GM21619 (cell line): ENCODE results near the gene BRD4.

ENCODE experiments used
- ATAC-seq: cut with Tn5 transposase; IDR thresholded peaks from one replicate; pipeline ENCODE4 v1.9.1; 2021; ENCODE audit not compliant: unreplicated experiment

Gene BRD4

GRCh38 chr19:15268192-15268927, 64.0 kb downstream of the BRD4 start:
- ATAC-seq = no peak

GRCh38 chr19:15266683-15267082, 65.7 kb downstream of the BRD4 start:
- ATAC-seq = no peak

DNA sequence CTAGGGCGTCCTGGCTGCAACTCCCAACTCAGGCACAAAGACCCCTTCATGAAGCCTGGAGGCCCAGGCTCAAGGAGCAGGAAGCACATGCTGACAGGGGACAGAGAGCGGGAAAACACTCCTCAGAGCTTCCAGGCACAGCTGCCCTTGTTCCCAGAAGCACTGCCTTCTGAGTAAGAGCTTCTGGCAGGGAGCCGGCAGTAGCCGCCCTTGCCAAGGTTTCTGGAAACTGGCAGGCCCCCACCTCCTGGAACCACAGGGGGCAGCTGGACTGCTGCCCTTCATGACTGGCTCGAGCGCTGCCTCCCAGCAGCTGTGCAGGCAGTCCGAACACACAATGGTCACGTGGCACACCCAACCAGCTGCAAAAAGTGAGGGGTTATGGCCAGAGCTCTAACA, 66.5 kb downstream of the BRD4 start:
- no peak for ATAC-seq

DNA sequence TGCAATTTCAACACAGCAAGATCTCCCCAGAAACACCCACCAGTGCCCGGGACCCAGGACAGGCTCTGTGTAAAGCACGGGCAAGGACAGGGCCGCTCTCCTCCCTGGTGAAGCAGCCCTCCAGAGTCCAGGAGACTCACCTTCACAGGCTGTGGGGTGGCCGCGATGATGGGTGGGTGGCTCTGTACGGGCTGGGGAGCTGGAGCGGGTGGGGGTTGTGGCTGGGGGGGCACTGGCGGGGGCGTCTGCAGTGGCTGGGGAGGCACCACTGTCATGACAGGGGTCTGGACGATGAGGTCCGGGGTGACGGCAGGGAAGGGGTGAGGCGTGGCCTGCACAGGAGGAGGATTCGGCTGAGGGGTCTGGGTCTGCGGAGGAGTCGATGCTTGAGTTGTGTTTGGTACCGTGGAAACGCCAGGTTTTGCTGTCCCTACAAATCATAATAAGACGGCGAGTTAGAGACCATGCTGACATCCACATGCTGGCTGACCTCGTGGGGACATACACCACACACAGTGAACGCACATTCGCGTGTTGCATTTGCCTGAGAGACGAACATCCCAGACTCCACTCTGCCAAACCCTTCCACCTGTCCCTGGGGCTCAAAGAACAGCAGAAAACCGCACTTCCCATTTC, 67.0 kb downstream of the BRD4 start:
- no peak for ATAC-seq

DNA sequence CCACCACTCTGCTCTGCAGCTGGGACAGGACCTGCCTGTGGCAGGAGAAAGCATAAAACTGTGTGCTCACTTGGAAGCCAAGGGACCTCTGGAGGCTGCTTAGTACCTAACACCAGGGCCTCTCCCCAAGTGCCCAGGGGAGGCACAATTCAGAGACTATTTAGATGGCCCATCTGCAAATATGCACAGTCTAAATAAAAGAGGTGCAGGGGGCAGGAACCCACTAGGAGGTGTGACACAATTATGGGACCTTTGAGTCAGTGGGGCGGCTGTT, 67.5 kb downstream of the BRD4 start:
- no peak for ATAC-seq

DNA sequence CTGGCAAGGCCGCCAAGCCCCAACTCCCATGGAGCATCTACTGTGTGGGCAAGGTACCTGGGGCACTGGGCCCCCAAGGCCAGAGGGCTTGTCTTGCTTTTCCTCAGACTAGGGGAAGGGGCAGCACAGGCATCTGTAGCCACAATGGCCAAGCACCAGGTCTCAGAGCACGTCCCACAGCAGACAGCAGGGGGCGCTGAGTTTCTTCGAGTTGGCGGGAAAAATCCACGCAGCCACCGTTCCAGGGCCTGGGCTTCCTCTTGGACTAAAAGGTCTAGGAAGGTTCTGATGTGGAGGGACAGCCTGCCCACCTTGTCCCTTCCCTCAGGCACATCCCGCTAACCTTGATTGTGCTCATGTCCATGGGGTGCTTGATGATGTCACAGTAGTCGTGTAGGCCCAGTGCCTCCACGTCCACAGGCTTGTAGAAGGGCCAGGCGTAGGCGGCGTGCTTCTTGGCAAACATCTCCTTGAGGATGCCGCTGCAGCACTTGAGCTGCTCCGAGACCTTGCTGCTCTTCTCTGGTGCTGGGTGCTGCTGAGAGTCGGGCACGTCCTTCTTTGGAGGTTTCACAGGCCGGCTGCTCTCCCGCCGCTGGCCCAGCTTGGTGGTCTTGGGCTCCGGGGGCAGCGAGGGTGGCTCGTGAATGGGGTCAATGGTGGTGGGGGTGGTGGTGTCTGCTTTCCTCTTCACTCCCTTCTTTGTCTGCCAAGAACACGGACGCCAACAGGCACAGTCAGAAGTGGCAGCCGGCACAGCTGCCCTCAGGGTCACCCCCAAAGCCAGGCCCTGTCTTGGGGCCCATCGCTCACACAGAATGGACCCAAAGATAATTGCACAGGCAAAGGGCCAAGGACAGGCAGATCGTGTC, 68.0 kb downstream of the BRD4 start:
- ATAC-seq = no peak

DNA sequence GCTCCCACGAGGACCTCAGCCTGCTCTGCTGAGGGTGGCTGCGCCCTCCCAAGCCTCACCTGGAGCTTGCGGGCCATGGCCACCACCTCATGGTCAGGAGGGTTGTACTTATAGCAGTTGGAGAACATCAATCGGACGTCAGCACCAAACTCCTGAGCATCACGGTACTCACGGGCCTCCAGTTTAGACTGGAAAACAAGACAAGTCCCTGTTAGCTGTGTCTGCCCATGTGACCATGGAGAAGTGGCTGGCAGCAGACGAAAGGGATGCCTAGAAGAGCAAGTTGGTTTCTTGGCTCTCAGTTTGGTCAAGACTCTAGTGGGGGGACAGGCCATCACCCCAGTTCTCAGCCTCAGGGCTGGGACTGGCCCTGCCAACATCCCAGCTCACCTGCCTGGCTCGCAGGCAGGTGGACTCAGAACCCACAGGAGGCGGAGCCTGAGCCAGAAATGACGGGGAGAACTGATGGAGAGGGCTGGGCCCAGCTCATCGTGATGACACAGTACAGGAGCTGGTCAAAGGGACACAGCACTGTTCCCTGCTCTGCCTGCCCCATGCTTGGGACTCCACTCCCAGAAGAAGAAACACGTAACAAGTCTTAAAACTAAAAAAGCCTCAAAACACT, 68.9 kb downstream of the BRD4 start:
- ATAC-seq = no peak

- ATAC-seq = no peak
Measured at GRCh38 chr19:15262011-15262410, 70.3 kb downstream of the BRD4 start.

GRCh38 chr19:15260939-15261338, 71.4 kb downstream of the BRD4 start:
- no peak for ATAC-seq

GRCh38 chr19:15259907-15260306, 72.4 kb downstream of the BRD4 start:
- ATAC-seq = no peak

GRCh38 chr19:15257782-15258181, 74.6 kb downstream of the BRD4 start:
- ATAC-seq = no peak

DNA sequence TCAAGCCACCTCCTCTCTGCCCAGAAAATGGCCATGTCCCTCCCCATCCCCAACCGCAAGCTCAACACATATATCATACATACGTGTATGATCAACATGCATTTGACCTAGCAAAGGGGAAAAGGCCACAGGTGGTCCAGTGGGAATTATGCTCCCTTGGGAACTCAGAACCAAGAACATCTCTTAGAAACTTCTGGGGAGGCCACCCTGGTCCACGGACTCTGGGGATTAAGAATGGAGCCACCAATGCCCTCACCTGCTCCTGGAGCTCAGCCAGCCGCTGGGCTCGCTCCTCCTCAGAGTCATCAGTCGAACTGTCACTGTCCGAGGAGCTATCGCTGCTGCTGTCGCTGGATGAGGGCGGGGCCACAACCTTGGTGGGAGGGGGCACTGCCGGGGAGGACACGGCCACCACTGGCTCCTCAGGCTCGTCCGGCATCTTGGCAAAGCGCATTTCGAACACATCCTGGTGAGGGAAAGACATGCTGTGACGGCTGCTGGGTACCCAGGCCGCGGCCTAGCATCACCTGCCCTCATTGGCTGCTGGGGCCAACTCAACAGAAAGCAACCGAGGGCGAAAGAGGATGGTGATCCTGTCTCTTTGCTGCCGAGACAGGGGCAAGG, 75.5 kb downstream of the BRD4 start:
- ATAC-seq = no peak

DNA sequence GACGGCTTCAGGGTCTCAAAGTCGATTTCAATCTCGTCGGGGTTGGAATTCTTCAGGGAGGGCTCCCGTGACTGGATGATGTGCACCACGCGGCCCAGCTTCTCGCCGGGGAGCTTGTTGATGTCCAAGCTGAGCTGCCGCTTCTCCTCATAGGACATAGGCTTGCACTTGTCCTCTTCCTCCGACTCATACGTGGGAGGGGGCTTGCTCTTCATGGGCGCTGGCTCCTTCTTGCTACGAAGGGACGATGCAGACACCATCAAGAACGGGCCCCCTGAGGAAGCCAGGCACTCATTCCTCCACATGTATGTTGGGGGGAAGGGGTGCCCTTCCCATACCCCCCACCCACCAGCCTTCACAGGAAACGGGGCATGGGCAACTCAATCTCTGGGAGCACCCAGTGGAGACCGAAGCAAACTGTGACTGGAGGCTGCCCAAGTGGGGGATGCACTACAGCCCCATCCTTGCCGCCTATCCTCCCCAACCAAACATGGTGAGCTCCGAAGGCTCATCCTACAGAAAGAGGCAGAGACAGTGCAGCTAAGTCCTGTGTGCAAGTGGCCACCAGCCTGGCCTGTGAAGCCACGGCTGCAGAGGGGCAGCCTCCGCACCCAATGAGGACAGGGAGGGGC, 76.9 kb downstream of the BRD4 start:
- ATAC-seq = no peak

DNA sequence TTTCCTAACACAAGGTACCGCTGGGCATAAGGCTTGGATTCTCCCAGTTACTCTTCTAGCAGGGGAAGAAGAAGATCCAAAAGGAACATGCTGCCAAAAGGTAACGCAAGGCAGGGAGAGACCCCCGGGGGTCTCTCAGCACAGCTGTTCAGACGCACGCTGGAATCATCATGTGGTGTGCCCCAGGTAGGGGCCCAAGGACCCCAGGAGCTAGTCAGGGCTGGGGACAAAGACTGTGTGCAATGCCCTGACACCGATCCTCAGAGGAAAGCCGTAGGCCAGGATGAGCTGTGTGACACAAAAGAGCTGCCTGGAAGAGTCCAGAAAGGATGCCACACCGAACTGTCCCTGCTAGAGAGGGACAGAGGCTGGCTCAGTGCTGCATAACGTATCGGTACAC, 77.8 kb downstream of the BRD4 start:
- no peak for ATAC-seq

- no peak for ATAC-seq
Measured at GRCh38 chr19:15253513-15253912, 78.8 kb downstream of the BRD4 start.

DNA sequence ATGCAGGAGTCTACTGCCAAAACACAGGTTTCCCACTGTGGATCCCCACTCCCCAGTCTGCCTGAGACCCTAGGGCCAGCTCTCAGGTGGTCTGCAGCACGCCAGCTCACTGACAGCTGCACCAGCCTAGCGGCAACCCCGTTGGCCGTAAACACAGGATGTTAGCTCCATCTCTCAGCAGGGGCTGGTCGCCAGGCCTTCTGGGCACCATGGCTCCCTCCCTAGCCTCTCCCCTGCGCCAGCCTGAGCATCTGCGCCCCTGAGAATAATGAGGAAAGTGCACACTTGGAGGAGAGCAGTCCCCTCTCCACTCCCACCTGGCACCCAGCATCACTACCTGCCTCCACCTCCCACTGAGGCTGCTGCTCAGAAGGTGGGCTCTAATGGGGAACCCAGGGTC, 79.3 kb downstream of the BRD4 start:
- no peak for ATAC-seq

DNA sequence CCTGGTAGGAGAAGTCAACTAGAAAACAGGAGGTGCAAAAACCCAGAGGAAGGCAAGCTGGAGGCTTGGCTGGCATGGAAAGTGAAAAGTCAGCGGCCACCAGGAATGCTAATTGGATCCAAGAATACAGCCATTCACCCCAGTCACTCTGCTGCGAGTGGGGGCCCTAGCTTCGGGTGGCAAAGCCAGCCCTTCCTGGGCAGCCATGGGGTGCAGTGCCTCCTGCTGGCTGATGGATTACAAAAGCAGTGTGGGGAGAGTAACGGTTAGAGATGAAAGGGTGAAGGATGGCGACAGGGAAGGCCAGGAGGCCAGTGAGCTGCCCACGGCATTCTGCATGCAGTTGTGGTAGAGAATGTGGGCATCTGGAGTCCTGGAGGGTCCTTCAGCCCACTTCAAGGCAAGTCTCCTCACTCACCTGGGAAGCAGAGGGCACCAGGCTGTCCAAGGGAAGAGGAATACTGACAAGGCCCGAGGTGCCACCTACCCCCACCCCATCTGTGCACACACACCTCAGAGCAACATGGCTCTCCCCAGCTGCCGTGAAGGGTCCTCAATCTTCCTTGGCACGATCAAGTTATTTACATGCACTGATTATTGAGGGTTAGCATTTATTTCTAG, 79.8 kb downstream of the BRD4 start:
- no peak for ATAC-seq

DNA sequence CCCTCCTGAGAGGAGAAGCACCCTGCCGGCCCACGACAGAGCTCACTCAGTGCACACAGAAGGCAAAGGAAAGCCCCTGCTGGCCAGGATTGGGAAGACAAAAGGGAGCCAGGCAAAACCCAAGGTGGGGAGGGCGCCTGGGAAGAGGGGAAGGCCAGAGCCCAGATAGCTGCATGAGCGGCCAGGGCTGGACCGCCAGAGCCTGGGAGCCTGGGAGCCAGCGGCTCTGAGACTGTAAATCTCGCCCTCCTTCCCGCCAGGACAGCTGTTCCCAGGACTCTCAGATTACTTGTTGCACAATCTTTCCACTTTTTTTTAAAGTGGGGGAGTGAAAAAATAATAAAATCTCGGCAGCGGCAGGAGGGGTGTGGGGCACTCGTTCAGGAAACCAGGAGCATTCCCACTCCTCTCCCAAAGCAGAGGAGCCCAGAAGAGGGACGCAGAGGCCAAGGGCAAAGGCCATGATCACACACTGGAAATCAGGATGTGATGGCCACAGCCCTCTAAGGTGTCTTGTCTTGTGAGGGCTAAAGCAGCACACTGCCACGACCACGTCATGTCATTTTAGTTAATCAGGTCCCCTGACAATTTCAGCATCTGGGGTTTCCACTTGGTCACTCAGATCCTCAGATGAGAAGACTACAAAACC, 80.5 kb downstream of the BRD4 start:
- no peak for ATAC-seq

- ATAC-seq = no peak
Measured at GRCh38 chr19:15251010-15251748, 81.2 kb downstream of the BRD4 start.
